Uterus (tissue), 4 donors: ENCODE measurements around the gene NBEAL1. TPM values are rescaled to one million over a fixed set of nuclear protein-coding genes. Genes with fewer than 3 reads are reported as not detected.

Source experiments
- DNase-seq, 2 donors: peaks; one replicate each; pipeline ENCODE4 v3.0.0-alpha.2; 2019 to 2020
- H3K27ac ChIP-seq, 2 donors: fragments of 200-600 bp; sonication (generic); 1 replicate in 1 of 2; 2 replicates in 1 of 2; pipeline ENCODE4 v1.5.1; 2016 to 2018
- H3K27me3 ChIP-seq, 2 donors: fragments of 200-600 bp; sonication (generic); one replicate each; pipeline ENCODE4 v1.5.1; 2018 to 2019; ENCODE audit warnings: control low read depth in 1 of 2
- H3K36me3 ChIP-seq, 2 donors: fragments of 200-600 bp; sonication (generic); one replicate each; pipeline ENCODE4 v1.5.1; 2019; ENCODE audit warnings: control low read depth in 1 of 2
- H3K4me1 ChIP-seq, 2 donors: fragments of 200-600 bp; sonication (generic); one replicate each; pipeline ENCODE4 v1.5.1; 2018 to 2019; ENCODE audit warnings: control low read depth in 1 of 2
- H3K4me3 ChIP-seq, 2 donors: fragments of 200-600 bp; sonication (generic); 1 replicate in 1 of 2; 2 replicates in 1 of 2; pipeline ENCODE4 v1.5.1; 2018 to 2019; ENCODE audit warnings: mild to moderate bottlenecking in 1 of 2
- H3K9me3 ChIP-seq, 2 donors: fragments of 200-600 bp; sonication (generic); one replicate each; pipeline ENCODE4 v1.5.1; 2019; ENCODE audit warnings: control low read depth in 1 of 2
- CTCF ChIP-seq, 4 experiments: fragments of 200-600 bp in 2 of 4; fragments of 450-650 bp in 2 of 4; sonication (generic) in 2 of 4; IDR thresholded peaks; one replicate each; pipeline ENCODE4 v1.5.1; 2016 to 2019; ENCODE audit warnings: antibody characterized with exemption in 4 of 4, mild to moderate bottlenecking in 2 of 4, moderate library complexity in 1 of 4
- POLR2A ChIP-seq, 2 donors: fragments of 450-650 bp; IDR thresholded peaks; one replicate each; pipeline ENCODE4 v1.6.1; 2016; ENCODE audit warnings: antibody characterized with exemption in 2 of 2, mild to moderate bottlenecking in 1 of 2, moderate library complexity in 1 of 2
- intact Hi-C: fragments of 100-400 bp; cut with DNase I; formaldehyde crosslinking; loops from one replicate; pipeline ENCODE4 v1.15.1; 2023; ENCODE audit warnings: low total_unique reads
- small RNA-seq: library from RNA; depleted of rRNA; stranded (forward); fragments of <200 nt; gene quantifications from one replicate; pipeline ENCODE3, GENCODE V24; 2016
- total RNA-seq, 4 donors: library from RNA; depleted of rRNA in 3 of 4; stranded (reverse); fragments of >200 nt in 3 of 4; gene quantifications; one replicate each; pipeline versions ENCODE4 v1.1.0 to v1.2.4, GENCODE V29; 2014 to 2023
- donor health status: DM: yes; HTN: yes; CAD: no.

The NBEAL1 gene
- total RNA-seq, 4 donors from 2014 or later = 23.1 to 106 (median 41.8) TPM

GRCh38 chr2:203261326-203262159, 246.9 kb downstream of the NBEAL1 start:
- Histone ChIP-seq H3K9me3 (no peaks in the 10 kb centered on the region), H3K27me3 (no peaks in the 10 kb centered on the region), H3K4me3 (no peak overlapping the region), H3K4me1 (no peaks in the 10 kb centered on the region), H3K36me3 (no peaks in the 10 kb centered on the region), H3K27ac (no peak overlapping the region)
- intact Hi-C loops = no loop called here
- TF ChIP-seq POLR2A (IDR thresholded peaks at IDR 0.05) (no peak), CTCF (IDR thresholded peaks at IDR 0.05) (no peak)
- DNase-seq = no peak

Small RNA genes within 50 kb of the gene (small RNA-seq; reads per million reads assigned to genes)
- gene AC010900.2 = not detected
- not detected for gene RF00408
- gene RN7SL670P = not detected

Other genes with a start within 250 kb of the NBEAL1 start
- gene ICA1L, start 143.1 kb upstream of the NBEAL1 start, total RNA-seq = 10 to 100 TPM in 3 of 4 donors, 1 to 10 TPM in 1; 10.0 to 56.8 (median 41.3) TPM
- 10 to 100 TPM in 2 of 4 donors, 1 to 10 TPM in 2; 2.9 to 31.0 (median 15.0) TPM for gene WDR12, start 103.2 kb upstream of the NBEAL1 start, total RNA-seq
- 10 to 100 TPM in 3 of 4 donors, 1 to 10 TPM in 1; 5.0 to 26.1 (median 24.0) TPM for gene CARF, start 102.6 kb upstream of the NBEAL1 start, total RNA-seq
- 10 to 100 TPM in 3 of 4 donors, 1 to 10 TPM in 1; 2.0 to 72.7 (median 37.5) TPM for gene CYP20A1, start 224.1 kb downstream of the NBEAL1 start, total RNA-seq